Measurements from ENCODE around the gene IFIT3. TPM values are rescaled to one million over a fixed set of nuclear protein-coding genes. Genes with fewer than 3 reads are reported as not detected.

IFIT3 gene
- polyA plus RNA-seq, 1 of the 3 experiments (the other 2 are of a cell fraction) = 3.2 TPM

GRCh38 chr10:89384474-89385340, 56.9 kb downstream of the IFIT3 start:
- no peaks in the 10 kb centered on the region for H3K4me1 ChIP-seq (ENCODE audit: control insufficient read depth in 1 of 2, insufficient read depth in 2 of 2, low read depth in 1 of 2, low read length in 1 of 2)
- H3K9me2 ChIP-seq = no peaks in the 10 kb centered on the region
- H3K4me3 ChIP-seq (ENCODE audit: low read depth in 2 of 2, low read length in 1 of 2) = no peak overlapping the region
- no peak overlapping the region for H2AFZ ChIP-seq (ENCODE audit: low read depth)
- H3K27me3 ChIP-seq (ENCODE audit: insufficient read depth) = no peaks in the 10 kb centered on the region
- no peaks in the 10 kb centered on the region for H4K20me1 ChIP-seq (ENCODE audit: insufficient read depth)
- no peaks in the 10 kb centered on the region for H3K36me3 ChIP-seq (replicated peaks in 1 of 2; ENCODE audit: control insufficient read depth in 1 of 2, insufficient read depth in 2 of 2, low read length in 1 of 2)
- DNase-seq = no peak
- H3K9ac ChIP-seq = no peak overlapping the region
- no peaks in the 10 kb centered on the region for H3K79me2 ChIP-seq (ENCODE audit: insufficient read depth)
- no peaks in the 10 kb centered on the region for H3K9me3 ChIP-seq
- H3K27ac ChIP-seq (ENCODE audit: low read depth in 2 of 2, low read length in 1 of 2) = no peak overlapping the region
- 93% methylated on average over 4 of the region's 4 CpGs for WGBS (ENCODE audit: low lambda C conversion rate)
- ChIA-PET CTCF (interaction anchor here (2.2 kb wide), 1 partner anchor 167 kb away, joined by 6 read pairs; no protein-coding TSS in a partner anchor), POLR2A (no interaction called here)
- H3F3A ChIP-seq (replicated peaks; ENCODE audit: insufficient read depth) = peaks cover 11% of the 10 kb centered on the region
- H3K4me2 ChIP-seq = no peak overlapping the region
- TF ChIP-seq SIN3A (IDR thresholded peaks at IDR 0.05; ENCODE audit: borderline replicate concordance, low read depth, low read length) = no peak
- TF ChIP-seq EZH2phosphoT487 (IDR thresholded peaks at IDR 0.05; ENCODE audit: borderline replicate concordance, low read depth) = no peak
- no peak for TF ChIP-seq FOSL2 (IDR thresholded peaks at IDR 0.05; ENCODE audit: borderline replicate concordance, low read depth)
- TF ChIP-seq CTCF (IDR thresholded peaks at IDR 0.05) = no peak
- no peak for TF ChIP-seq FOXM1 (IDR thresholded peaks at IDR 0.05; ENCODE audit: low read depth)
- TF ChIP-seq EP300 (IDR thresholded peaks at IDR 0.05; ENCODE audit: borderline replicate concordance in 1 of 2, low read depth in 1 of 2, low read length in 1 of 2) = no peak
- TF ChIP-seq MEF2A (IDR thresholded peaks at IDR 0.05; ENCODE audit: borderline replicate concordance, low read depth) = no peak
- TF ChIP-seq GABPA (IDR thresholded peaks at IDR 0.05; ENCODE audit: low read depth) = no peak
- no peak for TF ChIP-seq SMC3 (IDR thresholded peaks at IDR 0.05; ENCODE audit: low read depth, low read length)
- no peak for TF ChIP-seq RXRA (IDR thresholded peaks at IDR 0.05; ENCODE audit: borderline replicate concordance, low read depth)
- TF ChIP-seq USF2 (IDR thresholded peaks at IDR 0.05; ENCODE audit: borderline replicate concordance, low read depth, low read length) = no peak
- TF ChIP-seq REST (IDR thresholded peaks at IDR 0.05; ENCODE audit: low read depth, low read length) = no peak
- TF ChIP-seq PBX3 (IDR thresholded peaks at IDR 0.05) = no peak
- TF ChIP-seq JUND (IDR thresholded peaks at IDR 0.05) = no peak
- no peak for TF ChIP-seq RAD21 (IDR thresholded peaks at IDR 0.05; ENCODE audit: low read length)
- TF ChIP-seq RFX5 (IDR thresholded peaks at IDR 0.05; ENCODE audit: low read length) = no peak
- no peak for TF ChIP-seq TAF1 (IDR thresholded peaks at IDR 0.05; ENCODE audit: borderline replicate concordance, low read depth, low read length)

All from SK-N-SH (cell line).